Measurements from ENCODE around the gene EHD4. TPM values are rescaled to one million over a fixed set of nuclear protein-coding genes. Genes with fewer than 3 reads are reported as not detected.

Gene EHD4
- polyA plus RNA-seq, 1 experiment, result 19.3 TPM

DNA sequence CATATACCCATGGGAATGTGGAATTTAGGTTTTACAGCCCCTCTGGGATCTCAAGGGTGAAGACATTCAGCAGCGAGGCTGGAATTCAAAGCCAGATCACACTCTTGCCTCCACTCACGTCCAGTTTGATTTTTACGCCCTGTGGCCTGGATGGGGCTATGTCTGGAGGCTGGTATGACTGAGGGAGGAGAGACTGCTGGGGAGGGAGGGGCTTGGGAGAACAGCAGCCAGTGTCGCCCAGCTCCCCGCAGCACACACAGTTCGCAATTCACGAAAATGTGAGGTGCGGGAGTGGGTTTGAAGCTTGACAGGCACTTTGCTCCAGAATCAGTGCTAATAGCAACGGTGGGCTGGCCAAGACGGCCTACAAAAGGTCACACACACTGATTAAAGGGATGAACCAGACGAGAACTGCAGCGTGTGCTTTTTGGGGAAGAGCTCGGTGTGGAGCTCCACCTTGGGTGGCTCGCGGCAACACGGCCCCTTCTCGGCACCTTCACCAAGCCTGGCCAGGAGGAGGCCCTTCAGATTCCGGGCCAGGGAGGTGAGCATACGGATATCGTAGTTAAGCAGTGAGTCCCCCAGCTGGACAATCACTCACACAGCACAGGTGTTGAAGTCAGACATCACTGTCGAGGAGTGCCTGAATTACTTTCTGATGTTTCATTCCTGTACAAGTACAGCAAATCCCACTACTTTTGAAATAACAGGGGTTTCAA lies 16.4 kb downstream of the EHD4 start:
- DNase-seq (ENCODE audit: low read depth, low spot score), result no peak
- TF ChIP-seq, protein P1, sequence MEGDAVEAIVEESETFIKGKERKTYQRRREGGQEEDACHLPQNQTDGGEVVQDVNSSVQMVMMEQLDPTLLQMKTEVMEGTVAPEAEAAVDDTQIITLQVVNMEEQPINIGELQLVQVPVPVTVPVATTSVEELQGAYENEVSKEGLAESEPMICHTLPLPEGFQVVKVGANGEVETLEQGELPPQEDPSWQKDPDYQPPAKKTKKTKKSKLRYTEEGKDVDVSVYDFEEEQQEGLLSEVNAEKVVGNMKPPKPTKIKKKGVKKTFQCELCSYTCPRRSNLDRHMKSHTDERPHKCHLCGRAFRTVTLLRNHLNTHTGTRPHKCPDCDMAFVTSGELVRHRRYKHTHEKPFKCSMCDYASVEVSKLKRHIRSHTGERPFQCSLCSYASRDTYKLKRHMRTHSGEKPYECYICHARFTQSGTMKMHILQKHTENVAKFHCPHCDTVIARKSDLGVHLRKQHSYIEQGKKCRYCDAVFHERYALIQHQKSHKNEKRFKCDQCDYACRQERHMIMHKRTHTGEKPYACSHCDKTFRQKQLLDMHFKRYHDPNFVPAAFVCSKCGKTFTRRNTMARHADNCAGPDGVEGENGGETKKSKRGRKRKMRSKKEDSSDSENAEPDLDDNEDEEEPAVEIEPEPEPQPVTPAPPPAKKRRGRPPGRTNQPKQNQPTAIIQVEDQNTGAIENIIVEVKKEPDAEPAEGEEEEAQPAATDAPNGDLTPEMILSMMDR (IDR thresholded peaks at IDR 0.05; ENCODE audit: low read depth, low read length), result no peak
- no peaks in the 10 kb centered on the region for H3K9me3 ChIP-seq (ENCODE audit: control insufficient read depth, insufficient read depth, low read length)
- H3K27me3 ChIP-seq (ENCODE audit: control insufficient read depth, insufficient read depth, low read length), result no peaks in the 10 kb centered on the region
- no peak overlapping the region for H3K27ac ChIP-seq (ENCODE audit: low read depth, low read length)
- POLR2A ChIA-PET, result no interaction called here
- CTCF ChIA-PET, result no interaction called here
- no peak overlapping the region for H3K4me3 ChIP-seq (ENCODE audit: low read depth, low read length)

GRCh38 chr15:41955100-41955499 lies 17.3 kb downstream of the EHD4 start:
- TF ChIP-seq, protein P1 (IDR thresholded peaks at IDR 0.05; ENCODE audit: low read depth, low read length), result no peak

DNA sequence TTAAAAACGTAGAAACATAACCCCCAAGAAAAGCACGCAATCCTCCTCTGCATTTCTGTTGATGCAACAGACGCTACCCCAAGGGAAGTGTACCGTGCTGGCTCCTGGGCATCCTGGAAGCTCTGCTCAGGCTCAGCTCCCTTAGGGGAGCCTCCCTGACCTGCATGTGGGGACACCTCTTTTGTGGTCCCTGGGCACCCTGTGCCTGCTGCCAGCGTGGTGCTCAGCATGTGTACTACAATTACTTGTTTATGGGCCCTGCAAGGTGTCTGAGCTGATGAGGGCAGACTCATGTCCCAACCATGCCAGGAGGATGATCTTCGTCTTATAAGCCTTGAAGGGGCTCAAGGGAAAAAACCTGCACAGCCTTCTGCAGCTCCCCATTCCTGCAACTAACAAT lies 18.3 kb downstream of the EHD4 start:
- CTCF ChIA-PET, result no interaction called here
- Histone ChIP-seq H3K9me3 (ENCODE audit: control insufficient read depth, insufficient read depth, low read length) (no peaks in the 10 kb centered on the region), H3K4me3 (ENCODE audit: low read depth, low read length) (no peak overlapping the region), H3K27me3 (ENCODE audit: control insufficient read depth, insufficient read depth, low read length) (no peaks in the 10 kb centered on the region), H3K27ac (ENCODE audit: low read depth, low read length) (no peak overlapping the region)
- no peak for DNase-seq (ENCODE audit: low read depth, low spot score)
- POLR2A ChIA-PET, result no interaction called here
- TF ChIP-seq, protein P1 (IDR thresholded peaks at IDR 0.05; ENCODE audit: low read depth, low read length), result no peak

More at GRCh38 chr15:41955100-41955499, 17.3 kb downstream of the EHD4 start:
- POLR2A ChIA-PET, result no interaction called here
- H3K27ac ChIP-seq (ENCODE audit: low read depth, low read length), result no peak overlapping the region
- CTCF ChIA-PET, result no interaction called here
- DNase-seq (ENCODE audit: low read depth, low spot score), result no peak
- no peaks in the 10 kb centered on the region for H3K9me3 ChIP-seq (ENCODE audit: control insufficient read depth, insufficient read depth, low read length)
- no peaks in the 10 kb centered on the region for H3K27me3 ChIP-seq (ENCODE audit: control insufficient read depth, insufficient read depth, low read length)
- H3K4me3 ChIP-seq (ENCODE audit: low read depth, low read length), result no peak overlapping the region

GRCh38 chr15:41952013-41952563 lies 20.3 kb downstream of the EHD4 start:
- Histone ChIP-seq H3K9me3 (ENCODE audit: control insufficient read depth, insufficient read depth, low read length) (no peaks in the 10 kb centered on the region), H3K4me3 (ENCODE audit: low read depth, low read length) (no peak overlapping the region), H3K27ac (ENCODE audit: low read depth, low read length) (no peak overlapping the region), H3K27me3 (ENCODE audit: control insufficient read depth, insufficient read depth, low read length) (no peaks in the 10 kb centered on the region)
- ChIA-PET POLR2A (interaction anchor here (1.1 kb wide), 1 partner anchor 21 kb away, joined by 3 read pairs; the partner anchor contains the start of gene EHD4), CTCF (no interaction called here)
- TF ChIP-seq, protein P1 (IDR thresholded peaks at IDR 0.05; ENCODE audit: low read depth, low read length), result no peak
- DNase-seq (ENCODE audit: low read depth, low spot score), result no peak

DNA sequence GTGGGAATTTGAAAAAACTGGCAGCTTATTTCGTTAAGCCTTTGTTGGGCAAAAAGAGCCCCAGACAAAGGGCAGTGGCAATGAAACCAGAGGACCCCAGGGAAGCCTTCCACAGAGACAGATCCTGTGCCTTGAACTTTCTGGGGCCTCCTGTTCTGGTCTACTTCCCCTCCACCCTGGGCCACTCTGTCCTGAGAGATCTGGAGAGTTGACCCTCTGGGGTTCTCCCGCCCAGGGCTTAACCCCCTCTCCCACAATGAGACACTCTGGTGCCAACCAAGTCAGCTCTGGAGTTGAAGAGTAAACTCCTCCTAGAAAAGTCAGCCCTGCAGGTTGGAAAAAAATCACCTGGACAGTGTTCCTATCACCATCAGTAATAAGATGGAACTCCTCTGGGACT lies 20.8 kb downstream of the EHD4 start:
- ChIA-PET CTCF (interaction anchor here (0.8 kb wide), 1 partner anchor 133 kb away, joined by 3 read pairs; no protein-coding TSS in a partner anchor), POLR2A (interaction anchor here (1.1 kb wide), 1 partner anchor 21 kb away, joined by 3 read pairs; the partner anchor contains the start of gene EHD4)
- DNase-seq (ENCODE audit: low read depth, low spot score), result no peak
- no peak overlapping the region for H3K27ac ChIP-seq (ENCODE audit: low read depth, low read length)
- no peaks in the 10 kb centered on the region for H3K27me3 ChIP-seq (ENCODE audit: control insufficient read depth, insufficient read depth, low read length)
- H3K9me3 ChIP-seq (ENCODE audit: control insufficient read depth, insufficient read depth, low read length), result no peaks in the 10 kb centered on the region
- TF ChIP-seq, protein P1 (IDR thresholded peaks at IDR 0.05; ENCODE audit: low read depth, low read length), result no peak
- no peak overlapping the region for H3K4me3 ChIP-seq (ENCODE audit: low read depth, low read length)
